ENCODE measurements around the gene CCDC85C. TPM values are rescaled to one million over a fixed set of nuclear protein-coding genes. Genes with fewer than 3 reads are reported as not detected.

The CCDC85C gene
- total RNA-seq, 1 experiment from 2014 or later: 36.4 TPM

- intact Hi-C loops (cut with micrococcal nuclease): no loop called here
- DNase-seq: no peak
- no peak for TF ChIP-seq EZH2 (IDR thresholded peaks at IDR 0.05; ENCODE audit: low read length, unreplicated experiment)
- no peak for TF ChIP-seq EZH2phosphoT487 (IDR thresholded peaks at IDR 0.05; ENCODE audit: borderline replicate concordance, low read length)
- no peak for TF ChIP-seq CTCF (conservative IDR thresholded peaks at IDR 0.05; ENCODE audit: low read depth, low read length)
- POLR2A ChIA-PET (ENCODE audit: unreplicated experiment): no interaction called here
- peaks cover 86% of the 10 kb centered on the region for H3K79me2 ChIP-seq (ENCODE audit: low read length)
- H3K9ac ChIP-seq (ENCODE audit: low read length): no peak overlapping the region
- no peak overlapping the region for H3K4me3 ChIP-seq (ENCODE audit: low read length)
- BruUV-seq (replicated peaks): no TSS peak
- peaks cover 71% of the 10 kb centered on the region for H3K4me1 ChIP-seq (ENCODE audit: insufficient read depth, low read length)
- no peaks in the 10 kb centered on the region for H3K9me2 ChIP-seq (replicated peaks; ENCODE audit: low read length)
- no peaks in the 10 kb centered on the region for H3F3A ChIP-seq (ENCODE audit: low read length, unreplicated experiment)
- H2AFZ ChIP-seq (ENCODE audit: low read length): no peak overlapping the region
- peak overlapping the region; percentile 72; the same call in 1 of the 2 replicates for H3K4me2 ChIP-seq (ENCODE audit: low read length)
- H3K9me3 ChIP-seq (ENCODE audit: low read length): no peaks in the 10 kb centered on the region
- no peaks in the 10 kb centered on the region for H4K20me1 ChIP-seq (ENCODE audit: low read length)
- CTCF ChIA-PET: no interaction called here
- H3K27me3 ChIP-seq (ENCODE audit: low read length): no peaks in the 10 kb centered on the region
- no peaks in the 10 kb centered on the region for H3K36me3 ChIP-seq (ENCODE audit: low read depth, low read length)
- 0 out of 2 replicates have a peak overlapping the region, but pooled peaks have one; percentile 67 for H3K27ac ChIP-seq (ENCODE audit: low read length)
- no peak for ATAC-seq
Measured at GRCh38 chr14:99576761-99577705, 27.0 kb downstream of the CCDC85C start.

- H3K27ac ChIP-seq (ENCODE audit: low read length): peak overlapping the region; percentile 67
- H3F3A ChIP-seq (ENCODE audit: low read length, unreplicated experiment): no peaks in the 10 kb centered on the region
- intact Hi-C loops (cut with micrococcal nuclease): no loop called here
- no peak overlapping the region for H2AFZ ChIP-seq (ENCODE audit: low read length)
- no peak overlapping the region for H3K9ac ChIP-seq (ENCODE audit: low read length)
- H3K4me3 ChIP-seq (ENCODE audit: low read length): no peak overlapping the region
- H3K27me3 ChIP-seq (ENCODE audit: low read length): no peaks in the 10 kb centered on the region
- H3K4me1 ChIP-seq (ENCODE audit: insufficient read depth, low read length): peaks cover 66% of the 10 kb centered on the region
- H4K20me1 ChIP-seq (ENCODE audit: low read length): no peaks in the 10 kb centered on the region
- TF ChIP-seq CTCF (conservative IDR thresholded peaks at IDR 0.05; ENCODE audit: low read depth, low read length) (no peak), EZH2 (IDR thresholded peaks at IDR 0.05; ENCODE audit: low read length, unreplicated experiment) (no peak), EZH2phosphoT487 (IDR thresholded peaks at IDR 0.05; ENCODE audit: borderline replicate concordance, low read length) (no peak)
- peak overlapping the region; percentile 72 for H3K4me2 ChIP-seq (ENCODE audit: low read length)
- DNase-seq (peak; percentile 40), ATAC-seq (no peak)
- no TSS peak for BruUV-seq (replicated peaks)
- H3K9me2 ChIP-seq (replicated peaks; ENCODE audit: low read length): no peaks in the 10 kb centered on the region
- H3K9me3 ChIP-seq (ENCODE audit: low read length): no peaks in the 10 kb centered on the region
- H3K36me3 ChIP-seq (ENCODE audit: low read depth, low read length): no peaks in the 10 kb centered on the region
- ChIA-PET CTCF (no interaction called here), POLR2A (ENCODE audit: unreplicated experiment) (no interaction called here)
- peaks cover 86% of the 10 kb centered on the region for H3K79me2 ChIP-seq (ENCODE audit: low read length)
Measured at GRCh38 chr14:99576304-99576703, 27.7 kb downstream of the CCDC85C start.

All from PC-3 (cell line).